Esophagus muscularis mucosa (tissue), 4 donors: ENCODE data around the gene CACNA2D3.

Source experiments
- EP300 ChIP-seq: sonication (generic); formaldehyde crosslinking; IDR thresholded peaks from one replicate; pipeline ENCODE4 v1.6.1; 2017; ENCODE audit warnings: antibody characterized with exemption
- POLR2A ChIP-seq: fragments of 450-650 bp; IDR thresholded peaks from one replicate; pipeline ENCODE4 v1.6.1; 2017; ENCODE audit warnings: antibody characterized with exemption, moderate library complexity, mild to moderate bottlenecking, low read depth
- POLR2AphosphoS5 ChIP-seq, 2 donors: sonication (generic); formaldehyde crosslinking; IDR thresholded peaks; one replicate each; pipeline ENCODE4 v1.6.1; 2017; ENCODE audit warnings: antibody characterized with exemption in 2 of 2
- TF ChIP-seq, protein P1 (sequence below), 3 experiments: fragments of 200-600 bp in 2 of 3; fragments of 450-650 bp in 1 of 3; sonication (generic) in 2 of 3; IDR thresholded peaks; one replicate each; pipeline ENCODE4 v1.5.1; 2017 to 2019; ENCODE audit warnings: antibody characterized with exemption in 3 of 3, mild to moderate bottlenecking in 2 of 3, moderate library complexity in 1 of 3

DNA sequence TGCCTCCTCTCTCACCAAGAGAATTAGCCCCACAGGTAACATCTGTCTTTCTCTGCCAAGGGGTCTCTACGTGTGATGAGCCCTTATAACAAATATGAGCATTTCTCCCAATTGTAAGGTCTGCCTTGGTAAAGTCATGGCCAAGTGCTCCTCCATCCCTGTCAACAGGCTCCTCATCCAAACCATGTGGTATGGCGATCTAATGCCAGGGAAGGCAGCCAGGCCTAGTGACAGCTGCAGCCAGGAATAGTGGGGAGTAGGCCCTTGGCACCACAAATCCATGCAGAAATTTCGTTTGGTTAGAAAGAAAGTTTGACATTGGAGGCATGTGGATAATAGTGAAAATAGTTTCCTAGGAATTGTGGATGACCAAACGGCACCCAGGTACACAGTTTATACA lies 810.3 kb downstream of the CACNA2D3 start:
- TF ChIP-seq, protein P1, sequence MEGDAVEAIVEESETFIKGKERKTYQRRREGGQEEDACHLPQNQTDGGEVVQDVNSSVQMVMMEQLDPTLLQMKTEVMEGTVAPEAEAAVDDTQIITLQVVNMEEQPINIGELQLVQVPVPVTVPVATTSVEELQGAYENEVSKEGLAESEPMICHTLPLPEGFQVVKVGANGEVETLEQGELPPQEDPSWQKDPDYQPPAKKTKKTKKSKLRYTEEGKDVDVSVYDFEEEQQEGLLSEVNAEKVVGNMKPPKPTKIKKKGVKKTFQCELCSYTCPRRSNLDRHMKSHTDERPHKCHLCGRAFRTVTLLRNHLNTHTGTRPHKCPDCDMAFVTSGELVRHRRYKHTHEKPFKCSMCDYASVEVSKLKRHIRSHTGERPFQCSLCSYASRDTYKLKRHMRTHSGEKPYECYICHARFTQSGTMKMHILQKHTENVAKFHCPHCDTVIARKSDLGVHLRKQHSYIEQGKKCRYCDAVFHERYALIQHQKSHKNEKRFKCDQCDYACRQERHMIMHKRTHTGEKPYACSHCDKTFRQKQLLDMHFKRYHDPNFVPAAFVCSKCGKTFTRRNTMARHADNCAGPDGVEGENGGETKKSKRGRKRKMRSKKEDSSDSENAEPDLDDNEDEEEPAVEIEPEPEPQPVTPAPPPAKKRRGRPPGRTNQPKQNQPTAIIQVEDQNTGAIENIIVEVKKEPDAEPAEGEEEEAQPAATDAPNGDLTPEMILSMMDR (IDR thresholded peaks at IDR 0.05) = no peak
- TF ChIP-seq POLR2AphosphoS5 (IDR thresholded peaks at IDR 0.05) (no peak), EP300 (no peak), POLR2A (no peak)
